DMS153 (cell line): ENCODE data around the gene PDP2.

Experiments
- DNase-seq: peaks from one replicate; lab custom pipeline; 2025; lab: John Stamatoyannopoulos, UW

PDP2 gene

GRCh38 chr16:66904428-66904845 is 24.1 kb downstream of the PDP2 start:
- DNase-seq = no peak

DNA sequence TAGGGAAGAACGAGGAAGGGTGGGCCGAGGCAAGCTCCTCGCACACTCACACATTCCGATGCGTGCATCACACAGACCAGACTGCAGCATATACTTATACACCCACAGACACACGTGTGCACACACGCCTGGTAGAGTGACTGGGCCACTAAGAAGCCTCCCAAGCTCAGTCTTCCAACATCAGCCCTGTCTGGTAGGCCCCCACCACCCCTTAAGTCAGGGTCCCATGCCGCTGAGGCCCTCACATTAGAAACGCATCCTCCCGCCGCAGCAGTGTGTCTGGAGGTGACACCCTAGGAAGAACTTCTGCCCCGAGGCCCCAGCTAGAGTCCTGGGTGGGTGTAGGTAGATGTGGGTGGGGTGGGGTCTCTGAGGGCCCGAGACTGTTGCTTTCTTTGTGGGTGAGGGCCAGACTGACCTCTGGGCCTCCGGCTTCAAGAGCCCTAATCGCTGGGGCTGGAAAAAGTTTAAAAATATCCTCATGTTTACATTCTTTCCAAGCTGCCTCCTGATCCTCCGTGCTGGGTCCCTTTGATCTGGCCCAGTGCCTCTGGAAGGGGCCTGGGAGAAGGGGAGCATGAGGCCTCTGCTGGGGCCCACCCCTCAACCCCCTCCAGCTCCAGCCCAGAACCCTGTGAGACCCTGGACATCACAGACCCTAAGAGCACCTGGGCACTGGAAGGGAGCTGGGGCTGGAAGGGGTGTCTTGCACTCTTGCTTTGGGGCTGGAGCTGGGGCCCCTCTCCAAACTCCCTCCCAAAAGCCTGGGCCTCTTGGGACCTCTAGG is 24.7 kb downstream of the PDP2 start:
- DNase-seq = no peak

DNA sequence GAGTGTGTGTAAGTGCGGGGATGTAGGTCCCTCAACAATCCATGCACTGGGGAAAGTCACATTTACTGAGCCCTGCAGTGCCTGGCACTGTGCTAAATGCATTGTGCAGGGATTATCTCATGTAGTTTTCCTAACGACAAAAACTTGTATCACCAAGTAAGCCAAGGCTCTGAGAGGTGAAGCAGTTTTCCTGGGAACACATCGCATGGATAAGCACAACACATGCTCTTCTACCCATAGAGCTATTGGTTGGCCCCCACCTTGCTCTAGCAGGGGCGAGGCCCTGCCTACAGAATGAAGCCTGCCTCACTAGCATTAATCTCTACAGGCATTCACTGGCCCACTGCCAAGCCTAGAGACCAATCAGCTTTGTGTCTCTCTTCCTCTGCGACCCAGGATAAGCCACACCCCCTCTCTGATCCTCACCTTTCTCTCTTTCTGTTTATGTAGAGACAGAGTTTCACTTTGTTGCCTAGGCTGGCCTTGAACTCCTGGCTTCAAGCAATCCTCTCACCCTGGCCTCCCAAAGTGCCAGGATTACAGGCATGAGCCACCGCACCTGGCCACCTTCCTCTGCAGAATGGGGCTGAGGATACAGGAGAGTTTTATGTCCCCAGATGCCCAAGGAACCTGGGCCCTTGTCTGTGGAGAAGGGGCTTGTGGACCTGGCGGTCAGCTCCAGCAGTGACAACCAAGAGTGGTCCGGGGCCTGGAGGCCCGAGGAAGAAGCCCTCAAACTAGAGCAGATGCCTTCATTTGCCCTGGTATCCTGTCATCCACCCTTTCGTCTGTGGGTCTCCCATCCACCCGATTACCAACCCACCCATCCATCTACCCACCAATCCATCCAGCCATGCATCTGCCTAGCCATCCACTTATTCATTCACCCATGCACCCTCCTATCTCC is 25.6 kb downstream of the PDP2 start:
- DNase-seq = peak; percentile 62

GRCh38 chr16:66906916-66907836 is 26.9 kb downstream of the PDP2 start:
- no peak for DNase-seq

DNA sequence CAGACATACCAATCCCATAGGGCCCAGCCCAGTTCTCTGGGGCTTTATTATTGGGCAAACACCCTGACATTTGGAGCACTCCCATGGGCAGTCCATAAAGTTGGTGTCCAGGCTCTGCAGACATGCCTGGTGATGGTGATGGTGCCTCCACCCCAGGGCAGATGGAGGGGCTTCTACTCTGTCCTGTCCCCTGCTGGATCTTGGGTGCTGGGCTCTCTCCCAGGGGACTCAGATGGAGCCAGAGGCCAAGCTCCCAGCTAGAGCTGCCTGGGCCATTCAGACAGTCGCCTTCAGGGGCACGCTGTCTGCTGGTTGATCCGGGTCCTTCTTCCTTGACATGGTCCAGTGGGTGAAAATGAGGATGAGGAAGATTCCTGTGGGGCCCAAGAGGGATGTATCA is 27.8 kb downstream of the PDP2 start:
- no peak for DNase-seq

- DNase-seq = no peak
Measured at GRCh38 chr16:66908762-66909559, 28.6 kb downstream of the PDP2 start.

DNA sequence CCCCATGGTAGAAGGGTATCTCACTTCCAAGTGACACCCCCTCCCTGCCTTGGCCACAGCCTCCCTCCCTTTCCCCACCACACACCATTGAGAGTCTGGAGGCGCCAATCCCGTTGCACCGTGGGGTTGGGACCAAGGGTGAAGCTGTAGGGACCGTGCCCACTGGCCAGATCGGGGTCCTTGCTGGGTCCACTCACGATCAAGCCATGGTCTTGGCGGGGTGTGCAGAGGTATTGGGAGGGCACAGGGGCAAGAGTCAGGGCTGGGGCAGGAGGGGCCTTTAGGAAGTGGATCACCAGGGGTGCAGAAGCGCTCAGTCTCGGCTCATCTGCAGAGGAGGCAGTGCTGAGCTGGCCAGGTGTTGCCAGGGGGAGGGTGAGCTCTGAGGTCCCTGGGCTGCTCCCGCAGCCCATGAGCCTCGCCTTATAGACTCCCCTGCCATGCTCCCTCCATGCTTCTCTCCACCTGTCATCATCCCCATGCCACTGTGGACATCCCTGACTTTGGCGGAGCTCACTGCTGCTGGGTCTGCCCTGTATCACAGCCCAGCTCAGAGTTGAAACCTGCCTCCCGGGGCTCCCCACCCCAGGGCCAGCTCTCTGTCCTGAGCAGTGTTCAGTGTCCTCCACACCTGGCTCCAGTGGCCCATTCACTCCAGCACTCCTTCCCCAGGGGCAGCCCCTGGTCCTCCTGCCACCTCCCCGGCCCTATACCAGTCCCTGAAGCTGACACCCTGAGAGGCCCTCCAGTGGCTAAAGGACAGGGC is 30.0 kb downstream of the PDP2 start:
- no peak for DNase-seq

DNA sequence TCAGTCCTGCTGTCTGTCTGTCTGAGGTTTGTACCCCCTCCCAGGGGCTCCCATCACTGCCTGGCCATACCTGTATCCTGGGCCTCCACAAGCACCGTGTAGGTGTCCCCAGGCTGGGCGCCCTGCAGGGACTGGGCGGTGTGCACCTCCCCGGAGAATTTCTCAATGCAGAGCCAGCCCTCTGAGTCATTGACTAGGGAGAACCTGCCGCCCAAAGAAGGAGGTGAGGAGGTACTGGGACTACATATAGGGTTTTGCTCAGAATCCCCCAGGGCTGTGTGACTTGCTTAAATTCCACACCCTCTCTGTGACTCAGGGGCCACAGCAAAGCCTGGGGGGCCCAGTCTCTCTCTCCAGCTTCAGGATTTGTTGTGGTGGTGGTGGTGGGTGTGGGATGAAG is 30.8 kb downstream of the PDP2 start:
- DNase-seq = no peak

GRCh38 chr16:66911801-66912200 is 31.5 kb downstream of the PDP2 start:
- no peak for DNase-seq

DNA sequence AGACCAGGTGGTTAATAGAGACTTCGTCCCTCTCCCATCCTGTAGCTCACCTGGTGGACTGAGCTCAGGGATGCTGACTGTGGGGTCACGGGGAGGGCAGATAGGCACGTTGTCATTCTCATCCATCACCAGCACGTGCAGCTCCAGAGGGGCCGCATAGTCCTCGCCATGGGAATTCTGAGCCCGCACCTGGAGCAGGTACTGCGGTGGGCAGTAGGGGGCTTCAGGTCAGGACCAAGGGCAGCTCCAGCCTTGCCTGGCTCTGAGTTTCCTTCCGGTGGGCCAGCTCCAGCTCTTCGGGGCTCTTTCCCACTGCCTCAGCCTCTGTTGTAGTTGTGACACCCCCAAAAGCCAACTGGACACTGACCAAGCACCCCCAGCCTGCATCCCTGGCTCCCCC is 32.8 kb downstream of the PDP2 start:
- no peak for DNase-seq

DNA sequence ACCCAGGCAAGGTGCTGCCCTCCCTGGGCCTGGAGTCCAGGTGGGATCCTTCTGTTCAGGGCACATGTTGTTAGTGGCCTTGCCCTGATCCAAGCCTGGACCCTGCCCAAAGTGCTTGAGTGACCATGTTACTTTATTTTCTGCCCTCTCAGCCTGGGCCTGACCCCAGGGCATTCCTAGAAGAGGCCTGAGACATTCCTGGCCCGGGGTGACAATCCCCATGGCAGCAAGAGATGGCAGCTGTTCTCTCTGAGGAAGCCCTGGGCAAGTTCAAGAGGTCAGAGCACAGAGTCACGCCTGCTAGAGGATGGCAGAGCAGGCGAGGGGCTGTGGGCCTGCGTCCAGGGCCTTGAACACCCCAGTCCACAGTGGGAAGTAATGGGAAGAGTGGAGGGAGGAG is 33.4 kb downstream of the PDP2 start:
- DNase-seq = no peak

GRCh38 chr16:66914541-66914940 is 34.2 kb downstream of the PDP2 start:
- DNase-seq = no peak

DNA sequence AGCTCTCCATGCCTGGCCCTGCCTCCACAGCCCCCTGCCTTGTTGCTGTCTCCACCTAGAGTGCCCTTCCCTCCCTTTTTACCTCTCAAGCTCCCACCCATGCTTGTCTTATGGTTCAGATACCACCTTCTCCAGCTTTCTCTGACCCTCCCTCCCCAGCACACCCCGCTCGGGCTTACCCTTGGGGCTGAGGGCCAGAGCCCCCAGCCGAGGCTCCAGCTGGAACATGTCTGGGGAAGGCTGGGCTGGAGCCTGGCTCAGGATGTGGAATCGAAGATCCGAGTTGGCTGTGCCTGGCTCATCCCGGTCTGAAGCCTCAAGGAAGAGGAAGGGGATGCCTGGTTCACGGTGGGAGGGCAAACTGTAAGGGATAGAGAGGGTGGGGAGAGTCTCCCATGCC is 34.7 kb downstream of the PDP2 start:
- no peak for DNase-seq

- no peak for DNase-seq
Measured at GRCh38 chr16:66916518-66916917, 36.2 kb downstream of the PDP2 start.

DNA sequence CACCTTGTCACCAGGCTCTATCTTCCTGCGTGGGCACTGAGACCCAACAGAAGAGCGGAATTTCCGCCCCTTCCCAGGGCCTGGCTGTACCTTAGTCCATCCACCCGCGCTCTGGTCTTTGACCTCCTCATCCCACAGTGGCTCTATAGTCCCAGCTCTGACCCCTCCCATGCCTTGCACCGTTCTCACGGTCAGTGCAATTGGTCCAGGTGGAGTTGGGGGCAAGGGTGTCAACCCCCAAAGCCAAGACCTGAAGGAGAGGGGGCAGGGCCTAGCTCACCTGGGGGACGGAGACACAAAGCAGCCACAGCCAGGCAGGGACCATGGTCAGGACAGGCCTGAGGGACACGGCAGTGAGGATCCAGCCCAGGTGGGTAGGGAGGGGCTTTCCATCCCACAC is 37.4 kb downstream of the PDP2 start:
- DNase-seq = no peak

DNA sequence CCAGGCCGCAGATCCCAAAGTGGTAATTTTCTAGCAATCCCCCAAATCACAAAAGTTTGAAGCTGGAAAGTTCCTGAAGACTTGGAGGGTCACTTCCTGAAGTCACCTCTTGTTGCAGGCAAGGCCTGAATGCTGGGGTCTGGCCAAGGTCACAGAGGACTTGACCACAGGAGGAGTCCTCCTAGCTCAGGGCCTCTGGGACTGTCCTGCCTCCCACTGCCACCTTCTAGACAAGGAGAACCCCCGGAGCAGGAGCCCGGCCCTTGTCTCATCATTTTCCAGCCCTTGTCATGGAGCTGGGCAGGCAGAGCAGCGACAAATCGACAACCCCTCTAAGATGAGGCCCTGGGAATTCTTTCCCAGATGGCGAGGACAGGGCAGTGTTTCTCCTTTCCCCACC is 38.0 kb downstream of the PDP2 start:
- DNase-seq = no peak

- DNase-seq = no peak
Measured at GRCh38 chr16:66918803-66919568, 38.7 kb downstream of the PDP2 start, which contains the start of gene CDH16. CDH16 (minus strand) TSS chr16:66918885; CDS start chr16:66918065, 820 bp downstream.

GRCh38 chr16:66919569-66920298 is 39.4 kb downstream of the PDP2 start:
- no peak for DNase-seq

GRCh38 chr16:66920299-66920590 is 39.9 kb downstream of the PDP2 start:
- no peak for DNase-seq
